ENCODE data around the gene GPSM1. TPM values are rescaled to one million over a fixed set of nuclear protein-coding genes. Genes with fewer than 3 reads are reported as not detected.

Gene GPSM1
- total RNA-seq, 3 donors from 2014 or later, result 2.4 to 15.0 (median 4.2) TPM

DNA sequence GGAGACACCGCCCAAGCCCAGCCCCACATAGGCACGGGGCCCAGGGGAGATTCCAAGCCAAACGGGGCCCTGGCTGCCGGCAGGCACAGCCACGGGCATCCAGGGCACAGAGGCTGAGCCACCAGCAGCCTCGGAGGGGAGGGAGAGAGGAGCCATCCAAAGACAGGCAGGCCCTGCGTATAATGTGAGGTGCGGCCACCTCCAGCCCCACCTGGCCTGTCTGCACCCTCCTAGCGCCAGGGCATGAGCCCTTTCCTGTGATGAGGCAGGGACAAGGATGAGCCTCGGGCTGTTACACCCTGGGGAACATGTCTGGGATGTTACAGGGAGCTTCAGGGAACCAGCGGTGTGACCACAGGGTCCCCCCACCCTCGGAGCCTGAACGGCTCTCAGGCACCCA lies 22.4 kb upstream of the GPSM1 start:
- no peak overlapping the region for H3K4me3 ChIP-seq
- no peaks in the 10 kb centered on the region for H3K4me1 ChIP-seq (ENCODE audit: low read depth)
- no peaks in the 10 kb centered on the region for H3K36me3 ChIP-seq (ENCODE audit: low read depth)
- ATAC-seq (peak; percentile 6), DNase-seq (no peak)
- intact Hi-C loops (cut with DNase I, micrococcal nuclease), result no loop called here
- H3K9me3 ChIP-seq, result no peaks in the 10 kb centered on the region
- TF ChIP-seq, protein P1, sequence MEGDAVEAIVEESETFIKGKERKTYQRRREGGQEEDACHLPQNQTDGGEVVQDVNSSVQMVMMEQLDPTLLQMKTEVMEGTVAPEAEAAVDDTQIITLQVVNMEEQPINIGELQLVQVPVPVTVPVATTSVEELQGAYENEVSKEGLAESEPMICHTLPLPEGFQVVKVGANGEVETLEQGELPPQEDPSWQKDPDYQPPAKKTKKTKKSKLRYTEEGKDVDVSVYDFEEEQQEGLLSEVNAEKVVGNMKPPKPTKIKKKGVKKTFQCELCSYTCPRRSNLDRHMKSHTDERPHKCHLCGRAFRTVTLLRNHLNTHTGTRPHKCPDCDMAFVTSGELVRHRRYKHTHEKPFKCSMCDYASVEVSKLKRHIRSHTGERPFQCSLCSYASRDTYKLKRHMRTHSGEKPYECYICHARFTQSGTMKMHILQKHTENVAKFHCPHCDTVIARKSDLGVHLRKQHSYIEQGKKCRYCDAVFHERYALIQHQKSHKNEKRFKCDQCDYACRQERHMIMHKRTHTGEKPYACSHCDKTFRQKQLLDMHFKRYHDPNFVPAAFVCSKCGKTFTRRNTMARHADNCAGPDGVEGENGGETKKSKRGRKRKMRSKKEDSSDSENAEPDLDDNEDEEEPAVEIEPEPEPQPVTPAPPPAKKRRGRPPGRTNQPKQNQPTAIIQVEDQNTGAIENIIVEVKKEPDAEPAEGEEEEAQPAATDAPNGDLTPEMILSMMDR (IDR thresholded peaks at IDR 0.05), result no peak

DNA sequence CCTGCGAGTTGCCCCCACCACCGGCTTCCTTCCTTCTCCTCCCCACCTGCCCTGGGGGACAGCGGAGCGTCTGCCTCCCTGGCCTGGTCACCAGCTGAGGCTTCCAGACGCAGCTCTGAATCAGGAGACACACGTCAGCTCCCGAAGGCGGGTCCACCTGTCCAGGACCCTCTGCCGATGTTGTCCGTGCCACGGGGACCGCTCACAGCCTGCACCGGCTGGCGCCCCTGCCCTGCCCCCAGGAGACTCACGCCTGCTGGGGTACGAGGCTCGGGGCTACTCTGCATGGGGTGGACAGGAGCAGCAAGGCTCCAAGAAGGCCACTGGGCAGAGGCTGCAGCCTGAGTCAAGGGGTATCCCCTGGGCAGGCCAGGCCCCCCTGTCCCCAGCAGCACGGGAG lies 21.5 kb upstream of the GPSM1 start:
- Histone ChIP-seq H3K4me1 (ENCODE audit: low read depth) (no peaks in the 10 kb centered on the region), H3K9me3 (no peaks in the 10 kb centered on the region), H3K4me3 (no peak overlapping the region), H3K36me3 (ENCODE audit: low read depth) (no peaks in the 10 kb centered on the region)
- ATAC-seq (peak; percentile 17), DNase-seq (no peak)
- intact Hi-C loops (cut with DNase I, micrococcal nuclease), result no loop called here
- TF ChIP-seq, protein P1 (IDR thresholded peaks at IDR 0.05), result no peak

DNA sequence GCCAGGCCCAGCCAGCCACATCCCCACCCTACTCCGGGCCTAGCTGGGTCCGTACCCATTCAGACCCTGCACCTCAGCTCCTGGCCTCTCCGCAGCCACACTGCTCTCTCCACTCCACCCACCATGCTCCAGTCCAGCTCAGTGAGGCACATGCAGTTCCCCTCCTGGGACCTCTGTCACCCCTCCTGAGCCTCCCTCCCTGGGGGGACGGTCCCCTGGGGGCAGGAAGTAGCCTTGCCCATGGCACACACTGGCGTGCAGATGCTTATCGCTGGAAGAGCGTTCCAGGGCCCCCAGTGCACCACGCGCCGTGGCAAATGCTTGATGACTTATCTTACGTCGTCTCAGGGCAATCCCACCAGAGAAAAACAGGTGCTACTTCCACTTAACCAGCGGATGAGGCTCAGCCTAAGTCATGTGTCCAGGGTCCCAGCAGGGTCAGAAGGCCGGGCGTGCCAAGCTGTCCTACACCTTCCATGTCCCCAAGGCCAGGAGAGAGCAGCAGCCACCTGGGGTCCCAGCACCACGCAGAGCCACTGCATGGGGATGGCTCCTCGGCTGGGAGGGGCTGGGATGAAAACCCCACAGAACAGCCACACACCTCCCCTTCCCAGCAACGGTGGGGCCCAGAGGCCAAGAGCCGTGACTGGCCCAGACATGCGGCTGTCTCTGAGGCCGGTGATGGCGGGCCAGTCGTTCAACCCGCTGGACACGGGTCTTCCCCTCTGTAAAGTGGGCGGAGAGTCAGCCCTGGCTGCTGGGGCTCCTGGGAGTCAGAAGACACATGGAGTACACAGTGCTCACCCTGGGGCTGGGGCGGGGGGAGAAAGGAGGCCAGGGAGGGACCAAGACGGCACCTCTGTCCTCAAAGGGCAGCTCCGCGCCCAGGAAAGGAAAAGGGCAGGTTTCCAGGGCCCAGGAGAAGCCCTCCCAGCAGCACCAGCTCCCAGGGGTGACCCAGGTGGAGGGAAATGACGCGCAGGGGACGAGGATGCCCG lies 20.8 kb upstream of the GPSM1 start:
- TF ChIP-seq, protein P1 (IDR thresholded peaks at IDR 0.05), result no peak
- no peaks in the 10 kb centered on the region for H3K36me3 ChIP-seq (ENCODE audit: low read depth)
- intact Hi-C loops (cut with DNase I, micrococcal nuclease), result no loop called here
- peaks cover 5% of the 10 kb centered on the region for H3K4me1 ChIP-seq (ENCODE audit: low read depth)
- no peaks in the 10 kb centered on the region for H3K9me3 ChIP-seq
- no peak overlapping the region for H3K4me3 ChIP-seq
- DNase-seq (no peak), ATAC-seq (peak; percentile 7)

DNA sequence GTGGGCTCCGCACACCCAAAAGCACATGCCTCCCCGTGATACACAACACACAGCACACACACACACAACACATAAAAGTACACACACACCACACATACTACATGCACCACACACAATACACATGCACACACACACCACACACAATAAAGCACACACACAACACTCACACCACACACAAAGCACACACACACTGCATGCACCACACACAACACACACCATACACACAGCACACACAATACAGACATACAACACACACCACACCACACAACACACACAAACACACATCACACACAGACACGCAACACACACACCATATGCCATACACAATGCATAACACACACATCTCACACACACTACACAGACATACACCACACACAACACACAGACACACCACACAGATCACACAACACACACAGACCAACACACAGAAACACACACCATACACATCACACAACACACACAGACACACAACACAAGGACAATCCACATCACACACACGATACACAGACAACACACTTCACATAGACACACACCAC lies 20.1 kb upstream of the GPSM1 start:
- TF ChIP-seq, protein P1 (IDR thresholded peaks at IDR 0.05), result no peak
- no peak overlapping the region for H3K4me3 ChIP-seq
- H3K9me3 ChIP-seq, result no peaks in the 10 kb centered on the region
- ATAC-seq, result no peak
- H3K36me3 ChIP-seq (ENCODE audit: low read depth), result no peaks in the 10 kb centered on the region
- no peak for DNase-seq
- intact Hi-C loops (cut with DNase I, micrococcal nuclease), result no loop called here
- H3K4me1 ChIP-seq (ENCODE audit: low read depth), result peaks cover 8% of the 10 kb centered on the region

DNA sequence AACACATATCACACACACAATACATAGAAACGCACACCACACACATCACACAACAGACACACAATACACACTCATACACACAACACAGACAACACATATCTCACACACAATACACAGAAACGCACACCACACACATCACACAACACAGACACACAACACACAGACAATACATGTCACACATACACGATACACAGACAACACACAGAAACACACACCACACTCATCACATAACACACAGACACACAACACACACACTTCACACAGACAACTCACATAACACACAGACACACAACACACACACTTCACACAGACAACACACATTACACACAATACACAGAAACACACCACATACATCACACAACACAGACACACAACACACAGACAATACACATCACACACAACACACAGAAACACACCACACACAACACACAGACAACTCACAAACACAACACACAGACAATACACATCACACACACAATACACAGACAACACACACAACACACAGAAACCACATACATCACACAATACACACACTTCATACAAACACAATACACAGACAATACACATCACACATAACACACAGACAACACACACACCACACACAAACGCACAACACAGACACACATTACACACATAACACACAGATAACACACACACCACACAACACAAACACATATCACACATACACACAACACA lies 19.2 kb upstream of the GPSM1 start:
- Histone ChIP-seq H3K36me3 (ENCODE audit: low read depth) (no peaks in the 10 kb centered on the region), H3K4me1 (ENCODE audit: low read depth) (peaks cover 8% of the 10 kb centered on the region), H3K9me3 (no peaks in the 10 kb centered on the region), H3K4me3 (no peak overlapping the region)
- intact Hi-C loops (cut with DNase I, micrococcal nuclease), result no loop called here
- TF ChIP-seq, protein P1 (IDR thresholded peaks at IDR 0.05), result no peak
- ATAC-seq (no peak), DNase-seq (no peak)

All from mucosa of descending colon (tissue), 3 donors.